Astrocyte (in vitro differentiated cells and primary cell): ENCODE results near the gene CEP131.

Source experiments
- CTCF ChIP-seq: IDR thresholded peaks from 2 replicates; pipeline ENCODE4 v1.5.1; 2011; ENCODE audit warnings: low read depth, mild to moderate bottlenecking, inconsistent platforms, low read length, moderate library complexity; ENCODE audit not compliant: insufficient read depth
- EZH2 ChIP-seq: IDR thresholded peaks from 2 replicates; pipeline ENCODE4 v1.6.1; 2012; ENCODE audit warnings: mild to moderate bottlenecking, low read length, inconsistent platforms; ENCODE audit not compliant: insufficient read depth

- TF ChIP-seq CTCF (no peak), EZH2 (no peak)
Observed at GRCh38 chr17:81183807-81184206, 39.0 kb downstream of the CEP131 start.
